ENCODE measurements around the gene HSPA12A.

- TF ChIP-seq CTCF (conservative IDR thresholded peaks at IDR 0.05; ENCODE audit: low read depth, low read length), result no peak
- no peak for TF ChIP-seq EZH2 (IDR thresholded peaks at IDR 0.05; ENCODE audit: low read length, unreplicated experiment)
Measured at GRCh38 chr10:116753759-116754158, 11.4 kb upstream of the HSPA12A start.
